ENCODE results near the gene TRIOBP. TPM values are rescaled to one million over a fixed set of nuclear protein-coding genes. Genes with fewer than 3 reads are reported as not detected.

TRIOBP gene
- total RNA-seq, 2 experiments from 2014 or later, result 31.1 to 31.6 TPM

- CTCF ChIA-PET (ENCODE audit: unreplicated experiment), result no interaction called here
- POLR2A ChIA-PET, result no interaction called here
These were observed 7.1 kb downstream of the TRIOBP start for GRCh38 chr22:37703906-37704305.

GRCh38 chr22:37704645-37705044 lies 7.8 kb downstream of the TRIOBP start:
- no peak overlapping the region for H2AFZ ChIP-seq (ENCODE audit: low read length)
- intact Hi-C loops (cut with micrococcal nuclease; ENCODE audit: unreplicated experiment), result no loop called here
- no peak overlapping the region for H3K27ac ChIP-seq (ENCODE audit: low read depth, low read length, poor library complexity, severe bottlenecking)
- no peak for DNase-seq (ENCODE audit: low spot score)
- TF ChIP-seq EZH2phosphoT487 (IDR thresholded peaks at IDR 0.05; ENCODE audit: borderline replicate concordance, low read depth, low read length) (no peak), CTCF (conservative IDR thresholded peaks at IDR 0.05; ENCODE audit: low read length) (no peak)
- no peaks in the 10 kb centered on the region for H3K79me2 ChIP-seq (ENCODE audit: insufficient read depth, low read depth, low read length)
- H3K9me2 ChIP-seq (ENCODE audit: insufficient read depth, low read length), result no peaks in the 10 kb centered on the region
- CTCF ChIA-PET (ENCODE audit: unreplicated experiment), result no interaction called here
- H3K4me3 ChIP-seq (ENCODE audit: low read depth, low read length, poor library complexity, severe bottlenecking), result no peak overlapping the region
- POLR2A ChIA-PET, result interaction anchor here (0.6 kb wide), 1 partner anchor 130 kb away, joined by 5 read pairs; no protein-coding TSS in a partner anchor
- H3K4me2 ChIP-seq (ENCODE audit: low read length), result no peak overlapping the region
- no peaks in the 10 kb centered on the region for H4K20me1 ChIP-seq (ENCODE audit: insufficient read depth, low read length)
- H3K36me3 ChIP-seq (ENCODE audit: insufficient read depth, low read length), result no peaks in the 10 kb centered on the region
- BruUV-seq (replicated peaks), result no TSS peak
- no peaks in the 10 kb centered on the region for H3K4me1 ChIP-seq (ENCODE audit: insufficient read depth, low read length, poor library complexity, severe bottlenecking)
- H3K9me3 ChIP-seq (ENCODE audit: low read length), result no peaks in the 10 kb centered on the region

More at GRCh38 chr22:37703906-37704305, 7.1 kb downstream of the TRIOBP start:
- DNase-seq (ENCODE audit: low spot score), result no peak
- no peak for TF ChIP-seq EZH2phosphoT487 (IDR thresholded peaks at IDR 0.05; ENCODE audit: borderline replicate concordance, low read depth, low read length)
- no peak overlapping the region for H3K4me2 ChIP-seq (ENCODE audit: low read length)
- H2AFZ ChIP-seq (ENCODE audit: low read length), result no peak overlapping the region
- no peak overlapping the region for H3K27ac ChIP-seq (ENCODE audit: low read depth, low read length, poor library complexity, severe bottlenecking)
- no peaks in the 10 kb centered on the region for H3K9me3 ChIP-seq (ENCODE audit: low read length)
- H4K20me1 ChIP-seq (ENCODE audit: insufficient read depth, low read length), result no peaks in the 10 kb centered on the region
- H3K4me3 ChIP-seq (ENCODE audit: low read depth, low read length, poor library complexity, severe bottlenecking), result no peak overlapping the region
- BruUV-seq (replicated peaks), result no TSS peak
- H3K4me1 ChIP-seq (ENCODE audit: insufficient read depth, low read length, poor library complexity, severe bottlenecking), result no peaks in the 10 kb centered on the region
- no peaks in the 10 kb centered on the region for H3K9me2 ChIP-seq (ENCODE audit: insufficient read depth, low read length)
- H3K79me2 ChIP-seq (ENCODE audit: insufficient read depth, low read depth, low read length), result no peaks in the 10 kb centered on the region
- H3K36me3 ChIP-seq (ENCODE audit: insufficient read depth, low read length), result no peaks in the 10 kb centered on the region
- intact Hi-C loops (cut with micrococcal nuclease; ENCODE audit: unreplicated experiment), result no loop called here

- TF ChIP-seq EZH2phosphoT487 (IDR thresholded peaks at IDR 0.05; ENCODE audit: borderline replicate concordance, low read depth, low read length) (no peak), CTCF (conservative IDR thresholded peaks at IDR 0.05; ENCODE audit: low read length) (no peak)
- intact Hi-C loops (cut with micrococcal nuclease; ENCODE audit: unreplicated experiment), result no loop called here
These were observed 8.4 kb downstream of the TRIOBP start for GRCh38 chr22:37705205-37705604.

More at GRCh38 chr22:37705205-37705604, 8.4 kb downstream of the TRIOBP start:
- no peak for DNase-seq (ENCODE audit: low spot score)
- no peaks in the 10 kb centered on the region for H3K9me3 ChIP-seq (ENCODE audit: low read length)
- ChIA-PET CTCF (ENCODE audit: unreplicated experiment) (no interaction called here), POLR2A (interaction anchor here (0.6 kb wide), 1 partner anchor 130 kb away, joined by 5 read pairs; no protein-coding TSS in a partner anchor)
- no peaks in the 10 kb centered on the region for H4K20me1 ChIP-seq (ENCODE audit: insufficient read depth, low read length)
- no peaks in the 10 kb centered on the region for H3K36me3 ChIP-seq (ENCODE audit: insufficient read depth, low read length)
- no peaks in the 10 kb centered on the region for H3K9me2 ChIP-seq (ENCODE audit: insufficient read depth, low read length)
- no peaks in the 10 kb centered on the region for H3K4me1 ChIP-seq (ENCODE audit: insufficient read depth, low read length, poor library complexity, severe bottlenecking)
- no peak overlapping the region for H2AFZ ChIP-seq (ENCODE audit: low read length)
- H3K4me3 ChIP-seq (ENCODE audit: low read depth, low read length, poor library complexity, severe bottlenecking), result no peak overlapping the region
- BruUV-seq (replicated peaks), result no TSS peak
- H3K27ac ChIP-seq (ENCODE audit: low read depth, low read length, poor library complexity, severe bottlenecking), result no peak overlapping the region
- H3K4me2 ChIP-seq (ENCODE audit: low read length), result no peak overlapping the region
- no peaks in the 10 kb centered on the region for H3K79me2 ChIP-seq (ENCODE audit: insufficient read depth, low read depth, low read length)
